ENCODE results near the gene TMEM266.

- TF ChIP-seq, protein P1, sequence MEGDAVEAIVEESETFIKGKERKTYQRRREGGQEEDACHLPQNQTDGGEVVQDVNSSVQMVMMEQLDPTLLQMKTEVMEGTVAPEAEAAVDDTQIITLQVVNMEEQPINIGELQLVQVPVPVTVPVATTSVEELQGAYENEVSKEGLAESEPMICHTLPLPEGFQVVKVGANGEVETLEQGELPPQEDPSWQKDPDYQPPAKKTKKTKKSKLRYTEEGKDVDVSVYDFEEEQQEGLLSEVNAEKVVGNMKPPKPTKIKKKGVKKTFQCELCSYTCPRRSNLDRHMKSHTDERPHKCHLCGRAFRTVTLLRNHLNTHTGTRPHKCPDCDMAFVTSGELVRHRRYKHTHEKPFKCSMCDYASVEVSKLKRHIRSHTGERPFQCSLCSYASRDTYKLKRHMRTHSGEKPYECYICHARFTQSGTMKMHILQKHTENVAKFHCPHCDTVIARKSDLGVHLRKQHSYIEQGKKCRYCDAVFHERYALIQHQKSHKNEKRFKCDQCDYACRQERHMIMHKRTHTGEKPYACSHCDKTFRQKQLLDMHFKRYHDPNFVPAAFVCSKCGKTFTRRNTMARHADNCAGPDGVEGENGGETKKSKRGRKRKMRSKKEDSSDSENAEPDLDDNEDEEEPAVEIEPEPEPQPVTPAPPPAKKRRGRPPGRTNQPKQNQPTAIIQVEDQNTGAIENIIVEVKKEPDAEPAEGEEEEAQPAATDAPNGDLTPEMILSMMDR (IDR thresholded peaks at IDR 0.05): no peak
- no peak for TF ChIP-seq ZFX (IDR thresholded peaks at IDR 0.05; ENCODE audit: borderline replicate concordance)
These were observed 25.7 kb upstream of the TMEM266 start for GRCh38 chr15:76034111-76034510.

Data from 22Rv1 (cell line).